Spleen (tissue), 7 donors: Measurements from ENCODE around the gene PIBF1.
A peak's percentile ranks its signal among the peaks of the same experiment; 100 is the strongest.

Source experiments
- POLR2A ChIP-seq, 3 donors: fragments of 450-650 bp; IDR thresholded peaks; one replicate each; pipeline ENCODE4 v1.5.1; 2017; ENCODE audit warnings: antibody characterized with exemption in 3 of 3, mild to moderate bottlenecking in 1 of 3
- POLR2AphosphoS5 ChIP-seq, 3 donors: sonication (generic); formaldehyde crosslinking; IDR thresholded peaks; one replicate each; pipeline ENCODE4 v1.5.1; 2017; ENCODE audit warnings: antibody characterized with exemption in 3 of 3
- TF ChIP-seq, protein P1 (sequence below), 11 experiments: fragments of 200-600 bp in 7 of 11; fragments of 450-650 bp in 4 of 11; sonication (generic) in 4 of 11; IDR thresholded peaks in 8 of 11; conservative IDR thresholded peaks in 3 of 11; 1 replicate in 7 of 11; 2 replicates in 4 of 11; pipeline versions ENCODE4 v1.4.0 to v1.8.0; 2016 to 2021; ENCODE audit warnings: antibody characterized with exemption in 11 of 11, inconsistent platforms in 4 of 11, mild to moderate bottlenecking in 1 of 11
- donor health status: DM: no; HTN: no; CAD: no; lungs with moderate emphysema.
- donor health status: DM: no; HTN: no; CAD: no.
- donor health status: DM: no; HTN: no; CAD: no.

DNA sequence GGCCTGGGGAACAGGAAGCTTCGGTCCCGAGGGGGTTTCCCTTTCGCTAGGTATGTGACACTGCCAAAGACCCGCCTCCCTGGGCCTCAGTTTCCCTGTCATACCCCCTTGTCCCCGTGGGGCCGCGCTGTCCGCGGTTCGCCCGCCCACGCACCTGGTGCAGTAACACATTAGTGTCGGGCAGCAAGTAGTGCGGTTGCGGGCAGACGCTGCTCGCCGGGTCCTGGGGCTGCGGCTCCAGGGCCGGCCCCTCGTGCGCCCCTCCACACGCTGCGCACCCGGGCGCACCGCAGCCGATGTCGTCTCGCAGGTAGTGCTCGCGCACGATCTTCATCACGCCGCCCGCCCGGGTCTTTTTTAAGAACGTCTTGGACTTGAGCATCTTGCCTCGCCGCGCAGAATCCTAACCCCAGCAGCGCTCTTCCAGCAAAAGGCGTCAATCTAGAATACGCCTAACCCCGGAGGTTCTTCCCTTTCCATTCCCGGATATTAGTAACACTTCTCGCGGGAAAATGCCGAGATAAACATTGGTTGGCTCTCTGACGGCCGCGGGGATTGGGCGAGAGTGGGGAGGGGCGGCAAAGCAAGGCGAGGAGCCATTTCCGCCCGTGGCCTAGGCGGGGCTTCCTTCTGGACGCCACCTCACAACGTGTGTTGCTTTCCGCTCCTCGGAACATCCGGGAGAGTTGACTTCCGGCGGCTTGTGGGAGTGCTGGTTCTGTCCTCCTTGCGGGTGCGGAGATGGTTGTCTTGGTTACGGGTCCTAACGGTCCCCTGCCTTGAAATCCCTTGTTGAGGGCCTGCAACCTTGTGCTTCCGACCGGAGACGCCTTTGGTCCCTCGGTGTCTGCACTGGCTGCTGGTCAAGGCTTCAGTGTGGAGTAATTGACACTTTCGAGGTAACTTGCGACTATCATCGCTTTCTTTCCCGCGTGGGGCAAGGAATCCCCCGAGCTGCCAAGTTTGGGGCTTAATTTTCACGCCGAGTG is at the start of gene PIBF1, which contains the start of gene DIS3:
- peak; percentile 93 to 95 (median 94) for TF ChIP-seq POLR2AphosphoS5 (IDR thresholded peaks at IDR 0.05)
- TF ChIP-seq POLR2A (IDR thresholded peaks at IDR 0.05): peak in 2 of 3 donors; percentile 15 to 51
- TF ChIP-seq, protein P1, sequence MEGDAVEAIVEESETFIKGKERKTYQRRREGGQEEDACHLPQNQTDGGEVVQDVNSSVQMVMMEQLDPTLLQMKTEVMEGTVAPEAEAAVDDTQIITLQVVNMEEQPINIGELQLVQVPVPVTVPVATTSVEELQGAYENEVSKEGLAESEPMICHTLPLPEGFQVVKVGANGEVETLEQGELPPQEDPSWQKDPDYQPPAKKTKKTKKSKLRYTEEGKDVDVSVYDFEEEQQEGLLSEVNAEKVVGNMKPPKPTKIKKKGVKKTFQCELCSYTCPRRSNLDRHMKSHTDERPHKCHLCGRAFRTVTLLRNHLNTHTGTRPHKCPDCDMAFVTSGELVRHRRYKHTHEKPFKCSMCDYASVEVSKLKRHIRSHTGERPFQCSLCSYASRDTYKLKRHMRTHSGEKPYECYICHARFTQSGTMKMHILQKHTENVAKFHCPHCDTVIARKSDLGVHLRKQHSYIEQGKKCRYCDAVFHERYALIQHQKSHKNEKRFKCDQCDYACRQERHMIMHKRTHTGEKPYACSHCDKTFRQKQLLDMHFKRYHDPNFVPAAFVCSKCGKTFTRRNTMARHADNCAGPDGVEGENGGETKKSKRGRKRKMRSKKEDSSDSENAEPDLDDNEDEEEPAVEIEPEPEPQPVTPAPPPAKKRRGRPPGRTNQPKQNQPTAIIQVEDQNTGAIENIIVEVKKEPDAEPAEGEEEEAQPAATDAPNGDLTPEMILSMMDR (IDR thresholded peaks at IDR 0.05 in 8 of 11, conservative IDR thresholded peaks at IDR 0.05 in 3 of 11): peak in 3 of 11 experiments; percentile 18 to 48 (median 32)
